Muscle layer of duodenum (tissue), 2 donors: ENCODE results near the gene MAN2A2.

Experiments
- H3K27ac ChIP-seq: one replicate; pipeline ENCODE4 v1.7.0; 2013; ENCODE audit warnings: mild to moderate bottlenecking, low read length
- H3K27me3 ChIP-seq: one replicate; pipeline ENCODE4 v1.7.0; 2013; ENCODE audit warnings: low read depth, mild to moderate bottlenecking, control low read depth, low read length
- H3K36me3 ChIP-seq, 2 donors: one replicate each; pipeline ENCODE4 v1.7.0; 2013; ENCODE audit warnings: low read length in 2 of 2, control low read depth in 1 of 2, mild to moderate bottlenecking in 1 of 2; ENCODE audit not compliant: insufficient read depth in 2 of 2, control insufficient read depth in 1 of 2
- H3K4me1 ChIP-seq, 2 donors: one replicate each; pipeline ENCODE4 v1.7.0; 2013; ENCODE audit warnings: low read length in 2 of 2, mild to moderate bottlenecking in 2 of 2, control low read depth in 1 of 2, moderate library complexity in 1 of 2; ENCODE audit not compliant: insufficient read depth in 2 of 2, control insufficient read depth in 1 of 2
- H3K4me3 ChIP-seq, 2 donors: one replicate each; pipeline ENCODE4 v1.7.0; 2013; ENCODE audit warnings: low read length in 2 of 2, low read depth in 1 of 2, mild to moderate bottlenecking in 1 of 2
- H3K9me3 ChIP-seq, 2 donors: one replicate each; pipeline ENCODE4 v1.7.0; 2013; ENCODE audit warnings: low read length in 2 of 2, control low read depth in 1 of 2, mild to moderate bottlenecking in 1 of 2; ENCODE audit not compliant: control insufficient read depth in 1 of 2
- donor health status: healthy.

Gene MAN2A2

DNA sequence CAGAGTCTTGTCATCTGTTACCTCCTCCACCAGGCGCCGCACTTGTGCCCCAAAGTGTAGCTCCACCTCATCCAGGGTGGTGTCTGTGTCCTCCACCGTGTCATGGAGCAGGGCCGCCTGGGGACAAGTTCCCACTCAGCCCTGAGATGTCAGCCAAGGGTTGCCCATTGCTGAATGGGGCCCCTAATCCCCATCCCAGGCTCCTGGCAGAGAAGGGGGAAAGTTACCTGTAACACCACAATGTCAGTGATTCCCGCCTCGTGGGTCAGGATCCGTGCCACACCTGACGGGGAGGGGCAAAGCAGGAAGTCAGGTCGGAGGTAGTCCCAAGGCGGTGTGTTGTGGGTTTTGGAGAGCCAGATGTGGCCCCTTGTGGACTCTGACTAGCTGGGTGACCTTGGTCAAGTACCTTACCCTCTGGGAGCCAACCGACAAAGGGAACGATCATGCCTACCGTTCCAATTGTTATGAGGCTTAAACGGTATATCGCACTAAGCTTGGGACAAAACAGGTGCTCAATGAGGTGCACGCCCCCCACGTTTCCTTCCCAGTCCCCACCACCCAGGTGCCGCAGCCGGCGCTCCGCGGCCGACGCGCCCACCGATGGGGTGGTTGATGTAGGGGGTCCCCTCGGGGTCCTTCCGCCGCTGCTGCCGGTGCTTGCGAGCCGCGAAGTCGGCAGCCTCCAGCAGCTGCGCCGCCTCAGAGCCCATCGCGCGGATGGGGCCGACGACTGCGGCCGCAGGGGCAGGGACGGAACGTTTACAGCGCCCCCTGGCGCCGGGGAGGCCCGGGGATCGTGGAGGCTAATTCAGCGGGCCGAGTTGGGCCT is 28.9 kb downstream of the MAN2A2 start, which contains the start of gene HDDC3:
HDDC3 (minus strand) TSS at position 722 of the 832 bp plus-strand sequence; CDS start at position 713, 9 bp downstream.
- H3K36me3 ChIP-seq, result no peaks in the 10 kb centered on the region
- peak within 1 kb of the TSS; percentile 96 for H3K27ac ChIP-seq
- H3K9me3 ChIP-seq, result no peaks in the 10 kb centered on the region
- H3K4me1 ChIP-seq, result peaks cover 17 to 36% of the 10 kb centered on the region in 2 donors
- no peaks in the 10 kb centered on the region for H3K27me3 ChIP-seq
- H3K4me3 ChIP-seq, result peak within 1 kb of the TSS; percentile 68 to 82

DNA sequence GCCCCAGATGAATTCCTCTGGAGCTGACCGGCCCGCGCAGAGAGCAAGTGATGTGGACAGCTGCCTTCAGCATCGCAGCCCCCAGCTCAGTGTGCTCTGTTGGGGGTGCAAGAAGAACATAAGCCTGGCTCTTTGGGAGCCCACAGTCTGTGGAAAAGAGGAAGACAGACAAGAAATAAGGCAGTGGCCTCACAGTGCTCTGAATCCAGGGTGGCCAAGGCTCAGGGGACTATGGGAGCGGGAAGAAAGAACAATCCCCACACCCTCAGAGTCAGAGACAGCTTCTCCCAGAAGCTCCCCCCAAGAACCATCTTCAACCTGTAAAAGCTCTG is 29.5 kb downstream of the MAN2A2 start:
- no peaks in the 10 kb centered on the region for H3K27me3 ChIP-seq
- peaks cover 17 to 36% of the 10 kb centered on the region in 2 donors for H3K4me1 ChIP-seq
- peak overlapping the region; percentile 68 to 82 for H3K4me3 ChIP-seq
- no peaks in the 10 kb centered on the region for H3K36me3 ChIP-seq
- no peak overlapping the region for H3K27ac ChIP-seq
- no peaks in the 10 kb centered on the region for H3K9me3 ChIP-seq

DNA sequence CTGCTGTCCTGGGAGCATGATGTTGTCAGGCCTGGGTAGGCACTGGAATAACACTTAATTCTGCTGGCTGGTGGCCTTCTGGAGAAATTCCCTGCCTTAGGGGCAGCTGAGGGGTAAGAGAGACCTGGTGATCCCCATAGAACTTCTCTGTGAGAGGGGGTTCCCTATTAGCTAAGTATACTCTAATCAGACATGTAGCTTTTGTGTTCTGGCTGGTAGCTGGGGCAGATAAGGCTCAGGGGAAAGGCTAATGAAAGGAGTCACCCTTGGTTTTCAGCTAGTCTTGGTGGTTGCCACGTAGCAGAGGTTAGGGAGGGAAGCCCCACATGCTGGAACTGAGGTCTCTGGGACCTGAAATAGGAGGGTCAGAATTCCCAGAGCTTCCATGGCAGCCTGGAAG is 30.2 kb downstream of the MAN2A2 start:
- peaks cover 17 to 36% of the 10 kb centered on the region in 2 donors for H3K4me1 ChIP-seq
- H3K36me3 ChIP-seq, result peaks cover 0 to 2% of the 10 kb centered on the region in 2 donors
- H3K4me3 ChIP-seq, result no peak overlapping the region
- H3K27ac ChIP-seq, result no peak overlapping the region
- no peaks in the 10 kb centered on the region for H3K9me3 ChIP-seq
- H3K27me3 ChIP-seq, result no peaks in the 10 kb centered on the region

DNA sequence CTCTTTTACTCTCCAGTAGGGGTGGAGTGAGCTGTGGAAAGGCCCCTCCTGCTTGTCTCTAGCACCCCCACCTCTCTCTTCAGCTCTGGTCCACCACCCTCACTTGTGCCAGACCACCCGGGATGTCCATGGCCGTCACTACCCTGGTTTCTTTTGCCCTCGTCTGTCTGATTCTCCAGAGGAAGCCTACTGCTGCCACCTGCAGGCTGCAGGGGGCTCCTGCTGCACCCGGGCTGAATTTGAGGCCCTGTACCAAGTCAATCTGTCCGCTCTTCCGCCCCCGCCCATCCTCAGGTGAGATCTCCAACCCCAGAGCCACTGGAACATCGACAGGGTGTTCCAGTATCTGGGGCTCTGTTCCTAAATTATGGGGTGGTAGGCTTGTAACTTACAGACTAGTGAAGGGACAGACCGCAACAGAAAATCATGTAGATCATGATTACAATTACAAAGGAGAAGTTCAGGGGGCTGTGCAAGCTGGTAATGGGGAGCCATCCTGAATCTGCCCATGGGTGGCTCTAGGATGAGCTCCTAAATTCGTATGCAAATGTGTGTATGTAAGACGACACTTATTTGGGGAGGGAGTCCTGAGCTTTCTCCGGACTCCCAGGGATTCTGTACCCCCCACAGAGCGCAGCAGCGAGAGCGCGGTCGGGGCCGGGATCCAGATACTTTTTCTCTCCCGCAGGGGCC is 31.3 kb downstream of the MAN2A2 start:
- H3K36me3 ChIP-seq, result peaks cover 3 to 6% of the 10 kb centered on the region in 2 donors
- peak overlapping the region; percentile 71 to 74 for H3K4me3 ChIP-seq
- H3K27ac ChIP-seq, result peak overlapping the region; percentile 69
- peaks cover 17 to 30% of the 10 kb centered on the region in 2 donors for H3K4me1 ChIP-seq
- no peaks in the 10 kb centered on the region for H3K27me3 ChIP-seq
- no peaks in the 10 kb centered on the region for H3K9me3 ChIP-seq

DNA sequence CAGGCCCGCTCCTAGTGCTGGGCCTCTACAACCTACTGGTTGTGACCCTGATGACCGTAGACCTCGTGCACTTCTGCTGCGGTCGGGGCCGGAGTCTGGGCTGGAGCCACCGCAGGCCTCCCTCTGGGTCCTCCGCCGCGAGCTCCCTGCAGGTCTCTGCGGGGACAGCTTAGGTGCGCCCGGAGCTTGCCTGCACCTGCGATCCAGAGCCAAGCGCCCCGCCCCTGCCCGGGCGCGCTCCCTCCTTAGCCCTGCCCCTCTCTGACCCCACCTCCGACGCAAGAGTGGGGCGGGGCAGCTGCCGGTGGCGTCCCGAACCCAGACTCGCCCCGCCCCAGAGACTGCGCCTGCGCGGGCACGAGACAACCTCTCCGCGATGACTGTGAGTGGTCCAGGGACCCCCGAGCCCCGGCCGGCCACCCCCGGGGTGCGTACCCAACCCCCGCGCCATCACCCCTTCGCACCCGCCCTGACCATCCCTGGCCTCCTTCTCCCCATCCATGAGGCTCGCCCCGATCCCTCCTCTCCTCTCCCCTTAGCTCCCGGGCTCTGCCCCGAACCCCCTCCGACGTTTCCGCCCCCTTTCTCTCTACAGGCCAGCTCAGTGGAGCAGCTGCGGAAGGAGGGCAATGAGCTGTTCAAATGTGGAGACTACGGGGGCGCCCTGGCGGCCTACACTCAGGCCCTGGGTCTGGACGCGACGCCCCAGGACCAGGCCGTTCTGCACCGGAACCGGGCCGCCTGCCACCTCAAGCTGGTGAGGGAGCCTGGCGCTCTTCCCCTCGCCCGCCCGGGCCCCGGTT is 32.0 kb downstream of the MAN2A2 start, which contains the start of gene UNC45A:
UNC45A (plus strand) TSS at position 337 of the 803 bp plus-strand sequence; CDS start at position 377, 40 bp downstream.
- peak within 1 kb of the TSS; percentile 81 for H3K27ac ChIP-seq
- peak within 1 kb of the TSS; percentile 71 to 74 for H3K4me3 ChIP-seq
- no peaks in the 10 kb centered on the region for H3K27me3 ChIP-seq
- peaks cover 17 to 30% of the 10 kb centered on the region in 2 donors for H3K4me1 ChIP-seq
- peaks cover 11 to 13% of the 10 kb centered on the region in 2 donors for H3K36me3 ChIP-seq
- no peaks in the 10 kb centered on the region for H3K9me3 ChIP-seq

DNA sequence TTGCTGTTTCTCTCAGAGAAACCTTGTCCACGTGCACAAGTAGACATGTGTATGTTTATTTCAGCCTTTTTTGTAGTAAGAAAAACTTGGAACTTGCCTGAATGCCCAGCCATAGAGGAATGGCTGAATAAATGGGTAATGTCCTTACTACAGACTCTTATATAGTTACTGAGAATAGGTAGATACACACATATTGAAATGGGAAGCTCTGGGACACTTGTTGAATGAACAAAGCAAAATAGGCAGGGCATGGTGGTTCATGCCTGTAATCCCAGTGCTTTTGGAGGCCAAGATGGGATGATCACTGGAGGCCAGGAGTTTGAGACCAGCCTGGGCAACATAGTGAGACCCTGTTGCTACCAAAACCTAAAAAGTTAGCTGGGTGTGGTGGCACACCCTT is 33.7 kb downstream of the MAN2A2 start:
- no peak overlapping the region for H3K27ac ChIP-seq
- no peaks in the 10 kb centered on the region for H3K27me3 ChIP-seq
- H3K4me3 ChIP-seq, result no peak overlapping the region
- H3K4me1 ChIP-seq, result peaks cover 13 to 23% of the 10 kb centered on the region in 2 donors
- H3K36me3 ChIP-seq, result peaks cover 25 to 26% of the 10 kb centered on the region in 2 donors
- H3K9me3 ChIP-seq, result no peaks in the 10 kb centered on the region

DNA sequence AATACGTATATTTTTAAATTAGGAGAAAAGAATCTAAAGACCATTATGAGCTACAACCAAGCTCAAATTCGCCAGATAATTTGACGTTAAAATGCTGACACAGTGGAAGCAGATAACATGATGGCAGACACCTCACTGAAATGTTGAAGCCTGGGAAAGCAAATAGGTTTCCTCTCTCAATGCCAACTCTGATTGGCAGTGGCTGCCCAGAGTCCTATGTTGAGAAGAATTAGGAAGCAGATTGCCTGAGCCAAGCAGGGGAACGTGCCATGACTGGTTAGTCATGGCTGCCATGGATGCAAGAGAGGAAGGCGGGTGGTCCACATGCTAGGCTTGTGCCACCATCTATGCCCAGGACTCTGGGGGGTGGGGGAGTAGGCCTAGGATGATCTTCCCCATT is 35.2 kb downstream of the MAN2A2 start:
- Histone ChIP-seq H3K4me3 (no peak overlapping the region), H3K36me3 (peaks cover 35 to 39% of the 10 kb centered on the region in 2 donors), H3K4me1 (peaks cover 13 to 21% of the 10 kb centered on the region in 2 donors), H3K9me3 (no peaks in the 10 kb centered on the region), H3K27ac (no peak overlapping the region), H3K27me3 (no peaks in the 10 kb centered on the region)

DNA sequence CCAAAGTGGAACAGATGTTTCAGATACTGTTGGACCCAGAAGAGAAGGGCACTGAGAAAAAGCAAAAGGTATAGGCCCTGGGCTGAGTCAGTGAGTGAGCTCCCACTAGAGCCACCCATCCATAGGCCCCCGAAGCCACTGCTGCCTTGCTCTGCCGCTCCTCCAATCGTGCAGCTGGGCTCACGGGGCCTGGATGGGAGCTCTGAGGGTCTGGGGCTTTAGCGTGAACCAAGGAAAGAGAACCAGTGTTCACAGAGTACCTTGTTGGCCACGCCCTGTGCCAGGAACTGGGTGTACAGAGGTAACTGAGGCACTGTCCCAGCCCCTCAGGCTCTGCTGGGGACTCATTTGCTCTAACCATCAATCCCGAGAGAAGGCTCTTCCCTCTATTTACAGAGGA is 36.7 kb downstream of the MAN2A2 start:
- Histone ChIP-seq H3K27me3 (no peaks in the 10 kb centered on the region), H3K4me1 (peaks cover 9 to 12% of the 10 kb centered on the region in 2 donors), H3K27ac (no peak overlapping the region), H3K36me3 (peaks cover 46 to 54% of the 10 kb centered on the region in 2 donors), H3K4me3 (no peak overlapping the region), H3K9me3 (no peaks in the 10 kb centered on the region)

DNA sequence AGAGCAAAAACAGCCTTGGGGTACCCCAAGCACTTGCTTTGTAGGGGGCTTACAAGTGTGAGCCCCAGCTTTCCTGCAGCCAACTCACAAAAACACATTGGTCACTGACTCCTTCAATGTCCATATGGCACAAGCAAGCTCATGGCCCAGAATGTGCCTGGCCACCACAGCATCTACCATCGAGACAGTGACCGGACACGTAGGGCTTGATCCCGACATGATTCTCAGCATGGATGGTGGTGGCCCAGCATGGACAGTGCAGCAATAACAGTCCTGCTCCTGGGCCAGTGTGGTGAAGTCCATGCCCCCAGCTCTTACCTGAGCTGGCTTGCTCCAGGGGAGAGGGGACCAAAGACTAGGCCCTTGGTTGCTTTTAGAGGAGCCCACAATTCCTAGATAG is 37.9 kb downstream of the MAN2A2 start:
- Histone ChIP-seq H3K36me3 (peaks cover 51 to 61% of the 10 kb centered on the region in 2 donors), H3K4me1 (peaks cover 5% of the 10 kb centered on the region in 2 donors), H3K4me3 (no peak overlapping the region), H3K27ac (no peak overlapping the region), H3K9me3 (no peaks in the 10 kb centered on the region), H3K27me3 (no peaks in the 10 kb centered on the region)

DNA sequence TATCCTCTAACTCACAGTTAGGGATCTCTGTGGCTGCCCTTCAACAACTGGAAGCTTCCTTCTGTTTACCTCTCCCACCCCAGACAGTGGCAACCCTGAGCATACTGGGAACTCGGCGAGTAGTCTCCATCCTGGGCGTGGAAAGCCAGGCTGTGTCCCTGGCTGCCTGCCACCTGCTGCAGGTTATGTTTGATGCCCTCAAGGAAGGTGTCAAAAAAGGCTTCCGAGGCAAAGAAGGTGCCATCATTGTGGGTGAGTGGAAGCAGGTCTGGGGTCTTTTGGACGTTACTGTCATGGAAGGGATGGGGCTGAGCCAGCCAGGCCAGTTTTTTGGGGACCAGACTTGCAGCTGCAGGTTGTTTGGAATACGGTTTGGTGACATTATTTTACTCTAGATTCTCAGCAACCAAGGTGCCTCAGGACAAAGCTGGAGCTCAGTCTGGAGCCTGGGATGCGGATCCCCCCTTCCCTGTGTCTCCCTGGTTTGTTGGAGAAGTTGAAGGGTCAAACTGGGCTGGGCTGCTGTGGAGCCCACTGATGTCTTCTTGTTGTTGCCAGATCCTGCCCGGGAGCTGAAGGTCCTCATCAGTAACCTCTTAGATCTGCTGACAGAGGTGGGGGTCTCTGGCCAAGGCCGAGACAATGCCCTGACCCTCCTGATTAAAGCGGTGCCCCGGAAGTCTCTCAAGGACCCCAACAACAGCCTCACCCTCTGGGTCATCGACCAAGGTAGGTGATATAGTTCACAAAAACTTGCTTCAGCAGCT is 39.4 kb downstream of the MAN2A2 start:
- no peaks in the 10 kb centered on the region for H3K27me3 ChIP-seq
- H3K4me3 ChIP-seq, result no peak overlapping the region
- no peaks in the 10 kb centered on the region for H3K4me1 ChIP-seq
- H3K27ac ChIP-seq, result no peak overlapping the region
- no peaks in the 10 kb centered on the region for H3K9me3 ChIP-seq
- H3K36me3 ChIP-seq, result peaks cover 64 to 75% of the 10 kb centered on the region in 2 donors
